CD4-positive, alpha-beta T cell treated with Interleukin-2 at 100 ng/mL for 4 hours (primary cell): ENCODE results near the gene ZNF354C.
"Not testable (repeated sequence)": the region's sequence is repeated elsewhere in the genome, so short reads cannot be mapped to it uniquely, and the experiment has no call there.

Experiments used
- DNase-seq: peaks from one replicate; pipeline ENCODE4 v3.0.0-alpha.2; 2020; ENCODE audit warnings: low spot score

The ZNF354C gene

GRCh38 chr5:179060116-179061008, at the start of gene ZNF354C:
Gene ZNF354C, plus strand, starts transcription at chr5:179060373. Its CDS starts 1,696 bp downstream, at chr5:179062069.
- DNase-seq = peak; percentile 87

DNA sequence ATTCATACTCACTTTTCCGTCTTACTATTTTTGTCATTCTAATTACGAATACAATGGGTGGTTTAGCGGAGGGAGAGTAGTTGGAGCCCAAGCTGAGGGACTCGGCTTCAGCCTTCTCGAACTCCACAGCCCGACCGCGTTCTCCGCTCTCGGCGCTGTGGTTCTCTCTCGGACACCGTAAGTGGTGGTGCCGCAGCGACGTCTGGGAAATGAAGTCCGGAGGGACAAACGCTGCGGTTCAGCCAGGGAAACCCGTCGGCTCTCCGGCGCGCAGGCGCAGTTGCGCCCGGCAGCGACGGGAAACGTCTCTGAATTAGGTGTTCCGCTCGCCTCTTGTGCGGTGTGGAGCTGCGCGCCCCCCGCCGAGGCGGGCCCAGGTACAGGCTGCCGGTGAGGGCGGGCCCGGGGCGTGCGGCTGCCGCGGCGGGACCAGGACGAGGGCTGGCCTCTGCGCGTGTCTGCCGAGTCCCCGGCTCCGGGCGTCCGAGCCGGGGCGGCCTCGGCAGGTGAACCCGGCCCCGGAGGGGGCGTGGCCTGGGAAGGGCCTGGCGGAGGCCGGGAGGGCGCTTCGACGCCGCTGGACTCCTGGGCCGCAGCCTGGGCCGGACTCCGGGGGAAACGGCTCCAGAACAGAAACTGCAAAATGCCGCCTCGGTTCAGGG, 36.5 kb upstream of the ZNF354C start, which contains the start of gene ZNF879:
ZNF879 (plus strand) TSS at position 277 of the 662 bp plus-strand sequence. CDS start 1,201 bp downstream, outside the sequence.
- peak; percentile 96 for DNase-seq

- DNase-seq = no peak
Observed at GRCh38 chr5:179033004-179033580, 27.1 kb upstream of the ZNF354C start.

- no peak for DNase-seq
Observed at GRCh38 chr5:179044765-179045164, 15.4 kb upstream of the ZNF354C start.

GRCh38 chr5:179051784-179052183, 8.4 kb upstream of the ZNF354C start:
- DNase-seq = no peak

DNA sequence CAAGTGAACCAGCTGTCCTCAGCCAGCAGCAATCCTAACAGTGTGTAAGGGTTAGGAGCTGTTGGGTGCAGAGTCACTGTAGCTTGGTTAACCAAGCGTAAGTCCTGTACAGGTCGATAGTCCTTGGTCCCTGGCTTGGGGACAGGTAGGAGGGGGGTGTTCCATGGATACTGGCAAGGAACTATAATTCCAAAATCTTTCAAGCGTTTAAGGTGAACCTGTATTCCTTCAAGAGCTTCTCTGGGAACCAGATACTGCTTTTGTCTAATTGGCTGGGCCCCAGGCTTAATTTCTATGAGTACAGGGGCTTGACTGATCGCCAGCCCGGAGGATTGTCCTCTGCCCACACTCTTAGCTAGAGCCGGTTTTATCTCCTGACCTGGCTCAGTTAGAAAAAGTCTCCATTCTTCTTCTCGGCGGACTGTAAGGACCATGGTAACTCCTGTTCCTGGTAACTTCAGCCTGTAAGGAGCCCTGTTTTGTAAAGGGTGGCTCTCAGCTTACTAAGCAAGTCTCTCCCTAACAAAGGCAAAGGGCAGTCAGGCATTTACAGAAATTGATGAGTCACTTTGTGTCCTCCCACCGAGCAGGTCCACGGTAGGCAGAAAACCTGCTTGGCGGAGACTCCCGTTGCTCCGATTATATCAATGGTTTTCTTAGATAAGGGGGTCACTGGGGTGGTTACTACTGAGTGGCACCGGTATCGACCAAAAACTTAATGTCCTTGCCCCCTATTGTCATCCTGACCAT, 6.0 kb upstream of the ZNF354C start:
- no peak for DNase-seq

- DNase-seq = no peak
Observed at GRCh38 chr5:179054876-179055275, 5.3 kb upstream of the ZNF354C start.

DNA sequence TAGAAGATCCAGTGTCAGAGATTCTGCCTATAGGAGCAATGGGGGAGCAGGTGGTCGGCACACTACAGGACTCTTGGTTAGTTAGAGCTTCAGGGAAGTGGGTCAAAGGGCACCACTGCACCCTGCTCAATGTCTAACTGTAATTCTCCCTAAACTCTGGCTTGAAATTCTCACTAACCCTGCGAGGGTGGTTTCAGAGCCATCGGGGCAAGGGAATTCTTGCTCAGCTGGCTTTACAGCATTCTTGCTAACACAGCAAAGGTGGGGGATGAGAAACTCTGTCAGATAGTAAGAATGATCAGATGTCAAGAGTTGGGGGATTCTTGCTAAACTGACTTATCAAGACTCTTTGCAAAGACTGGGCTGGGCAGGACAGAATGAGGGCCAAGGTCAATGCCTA, 4.7 kb upstream of the ZNF354C start:
- DNase-seq = no peak

- DNase-seq = no peak
Observed at GRCh38 chr5:179055841-179056240, 4.3 kb upstream of the ZNF354C start.

GRCh38 chr5:179061025-179061424, 852 bp downstream of the ZNF354C start:
- DNase-seq = no peak

GRCh38 chr5:179065703-179066102, 5.5 kb downstream of the ZNF354C start:
- DNase-seq = no peak

DNA sequence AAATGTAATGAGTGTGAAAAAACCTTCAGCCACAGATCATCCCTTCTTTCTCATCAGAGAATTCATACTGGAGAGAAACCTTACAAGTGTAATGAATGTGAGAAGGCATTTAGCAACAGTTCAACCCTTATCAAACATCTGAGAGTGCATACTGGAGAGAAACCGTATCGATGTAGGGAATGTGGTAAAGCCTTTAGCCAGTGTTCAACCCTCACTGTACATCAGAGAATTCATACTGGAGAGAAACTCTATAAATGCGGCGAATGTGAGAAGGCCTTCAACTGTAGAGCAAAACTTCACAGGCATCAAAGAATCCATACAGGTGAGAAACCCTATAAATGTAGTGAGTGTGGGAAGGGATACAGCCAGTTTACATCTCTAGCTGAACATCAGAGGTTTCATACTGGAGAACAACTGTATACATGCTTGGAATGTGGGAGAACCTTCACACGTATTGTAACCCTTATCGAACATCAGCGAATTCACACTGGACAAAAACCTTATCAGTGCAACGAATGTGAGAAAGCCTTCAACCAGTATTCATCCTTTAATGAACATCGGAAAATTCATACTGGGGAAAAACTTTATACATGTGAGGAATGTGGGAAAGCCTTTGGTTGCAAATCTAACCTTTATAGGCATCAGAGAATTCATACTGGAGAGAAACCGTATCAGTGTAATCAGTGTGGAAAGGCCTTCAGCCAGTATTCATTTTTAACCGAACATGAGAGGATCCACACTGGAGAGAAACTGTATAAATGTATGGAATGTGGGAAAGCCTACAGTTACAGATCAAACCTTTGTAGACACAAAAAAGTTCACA, 19.2 kb downstream of the ZNF354C start:
- DNase-seq = no peak

DNA sequence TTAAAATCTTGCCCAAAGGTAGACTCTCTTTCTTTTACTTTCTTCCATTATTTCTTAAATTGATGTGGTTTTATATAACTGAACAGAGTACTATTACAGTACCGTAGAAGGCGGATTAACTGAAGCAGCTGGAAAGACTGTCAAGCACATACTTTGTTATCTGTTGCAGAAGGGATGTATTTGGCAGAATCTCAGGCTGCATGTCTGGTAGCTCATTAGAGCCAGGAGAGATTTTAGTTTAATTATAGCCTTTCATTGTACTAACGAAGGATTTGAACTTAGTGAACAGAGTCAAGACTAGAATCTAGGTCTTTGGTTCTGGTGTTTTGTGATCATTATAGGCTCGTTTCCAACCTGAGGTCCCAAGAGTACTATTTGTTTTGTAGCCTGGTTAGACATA, 20.6 kb downstream of the ZNF354C start:
- no peak for DNase-seq

GRCh38 chr5:179089502-179089901, 29.3 kb downstream of the ZNF354C start:
- no peak for DNase-seq

GRCh38 chr5:179101282-179101681, 41.1 kb downstream of the ZNF354C start:
- DNase-seq = not testable (repeated sequence)

DNA sequence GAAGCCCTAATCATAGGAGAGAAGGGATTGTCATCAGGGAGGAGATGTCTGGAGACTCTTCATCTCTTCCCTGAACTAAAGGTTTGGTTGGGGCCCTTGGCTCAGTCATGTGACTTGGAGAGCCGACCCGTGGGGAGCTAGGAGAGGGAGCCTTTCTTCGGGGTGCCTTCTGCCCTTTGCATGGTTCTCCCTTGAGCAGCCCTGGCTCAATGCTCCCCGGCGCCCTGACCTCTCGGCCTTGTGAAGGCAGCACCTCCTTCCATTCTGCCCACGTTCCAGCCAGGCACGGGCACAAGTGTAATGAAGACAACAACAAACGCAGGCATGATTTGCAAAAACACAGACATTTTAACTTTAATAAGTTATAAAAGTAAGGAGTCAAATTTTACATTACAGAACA, 50.4 kb downstream of the ZNF354C start:
- no peak for DNase-seq

DNA sequence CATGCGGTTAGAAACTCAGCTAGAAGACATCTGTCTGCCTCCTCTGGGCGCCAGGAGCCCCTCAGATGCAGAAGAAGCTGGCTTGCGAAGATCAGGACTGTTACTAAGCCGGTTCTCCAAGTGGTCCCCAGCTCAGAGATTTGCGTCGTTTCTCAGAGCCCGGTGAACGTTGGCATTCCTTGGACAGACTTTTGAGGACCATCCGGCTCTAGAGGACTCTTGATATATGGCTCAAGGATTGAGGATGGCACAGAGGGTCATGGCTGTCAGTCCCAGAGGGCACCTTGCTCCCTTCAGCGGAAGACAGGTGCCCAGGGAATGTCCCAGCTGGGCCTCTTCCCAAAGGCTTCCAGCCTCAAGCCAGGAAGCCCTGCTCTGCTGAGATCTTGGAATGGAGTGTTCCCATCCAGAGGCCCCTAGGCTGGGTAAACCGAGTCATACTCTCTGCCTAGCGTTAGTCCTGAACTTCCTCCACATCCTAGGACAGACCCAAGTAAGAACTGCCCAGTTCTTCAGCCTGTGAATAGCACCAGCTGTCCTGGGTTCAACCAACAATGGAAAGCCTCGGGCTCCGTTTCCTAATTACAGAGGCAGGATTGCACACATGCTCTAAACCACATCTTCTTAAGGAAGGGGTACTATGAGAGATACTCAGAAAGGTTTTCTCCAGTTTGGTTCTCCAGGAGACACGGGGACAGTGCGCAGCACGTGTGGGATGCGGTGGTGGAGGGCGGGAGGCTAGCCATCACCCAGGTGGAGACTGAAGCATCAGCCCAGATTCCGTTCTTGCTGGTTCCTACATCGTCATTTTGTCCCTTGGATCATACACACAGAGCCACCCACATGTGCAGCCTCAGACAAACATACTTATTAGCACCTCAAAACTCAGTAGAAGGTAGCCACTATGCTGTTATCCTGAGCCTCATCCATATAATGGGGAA, 51.4 kb downstream of the ZNF354C start:
- no peak for DNase-seq

DNA sequence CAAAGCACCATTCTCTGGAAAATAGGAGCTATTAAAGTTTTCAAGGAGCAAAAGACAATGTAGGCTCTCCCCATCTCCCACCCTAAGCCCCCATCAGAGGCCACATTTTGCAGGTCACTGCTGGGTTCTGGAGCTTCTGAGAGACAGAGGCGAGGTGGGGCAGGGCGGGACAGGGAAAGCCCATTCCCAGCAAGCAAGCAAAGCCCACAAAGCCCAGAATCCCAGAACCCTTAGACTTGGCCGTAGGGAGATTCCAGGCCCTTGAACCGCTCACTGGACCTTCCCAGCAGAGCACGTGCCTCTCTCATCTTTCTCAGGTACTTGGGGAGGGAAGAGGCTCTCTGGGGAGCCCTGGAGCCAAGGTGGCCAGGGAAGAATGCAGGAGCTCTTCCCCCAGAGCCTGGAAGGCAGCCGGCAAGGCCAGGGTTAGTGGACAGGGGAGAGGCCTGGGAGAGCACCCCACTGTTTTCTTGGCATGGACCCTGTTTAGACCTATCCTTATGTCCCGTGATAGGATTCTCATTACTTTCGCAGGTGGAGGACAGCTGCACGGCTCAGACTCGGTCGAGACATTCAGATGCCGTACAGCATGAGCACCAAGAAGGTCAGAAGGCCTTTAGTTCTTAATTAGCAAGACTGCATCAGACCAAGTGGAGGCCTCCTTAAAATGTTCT, 52.4 kb downstream of the ZNF354C start:
- DNase-seq = no peak

- DNase-seq = no peak
Observed at GRCh38 chr5:179113143-179113530, 53.0 kb downstream of the ZNF354C start.
